ENCODE results near the gene FBXO24. TPM values are rescaled to one million over a fixed set of nuclear protein-coding genes. Genes with fewer than 3 reads are reported as not detected.

FBXO24 gene
- total and polyA plus RNA-seq, 2 of the 8 experiments (the other 6 are each of a cell fraction or from before 2014, with no cell fraction given) = 0.35 to 0.57 TPM

GRCh38 chr7:100613412-100614175 is 27.5 kb downstream of the FBXO24 start:
- no peak for FAIRE-seq
- Histone ChIP-seq H3K79me1 (ENCODE audit: low read depth, low read length) (no peaks in the 10 kb centered on the region), H2AFZ (ENCODE audit: low read length) (no peak overlapping the region), H3K14ac (ENCODE audit: insufficient read length) (no peak overlapping the region), H4K20me1 (replicated peaks in 1 of 2; ENCODE audit: control insufficient read depth in 1 of 2, insufficient read depth in 2 of 2, low read length in 2 of 2) (peaks cover 0 to 2% of the 10 kb centered on the region in 2 experiments), H2AK5ac (ENCODE audit: low read depth, low read length) (no peak overlapping the region), H3K23me2 (ENCODE audit: low read depth, low read length) (peaks cover 5% of the 10 kb centered on the region), H3K4me3 (ENCODE audit: extremely low read depth in 1 of 4, insufficient read depth in 2 of 4, low read depth in 3 of 4, low read length in 4 of 4) (peak overlapping the region in 1 of 4 experiments; percentile 75; a peak in 1 of 8 replicates), H2BK120ac (replicated peaks; ENCODE audit: low read depth, low read length) (no peak overlapping the region), H3K9me3 (ENCODE audit: insufficient read depth in 2 of 2, low read depth in 1 of 2, low read length in 1 of 2) (no peaks in the 10 kb centered on the region), H4K8ac (ENCODE audit: extremely low read depth, insufficient read depth, low read length) (no peak overlapping the region), H4K5ac (ENCODE audit: insufficient read length, low read depth, low read length) (no peak overlapping the region), H3K4me1 (replicated peaks in 1 of 4; ENCODE audit: control insufficient read depth in 3 of 4, insufficient read depth in 4 of 4, low read length in 3 of 4) (peaks cover 0 to 6% (median 2%) of the 10 kb centered on the region in 4 experiments; a peak in 3 of 7 replicates), H2BK15ac (ENCODE audit: low read length) (peak overlapping the region; percentile 33; the same call in 1 of the 2 replicates), H3K23ac (ENCODE audit: insufficient read length) (no peak overlapping the region), H2BK5ac (ENCODE audit: low read depth, low read length) (no peak overlapping the region), H3K4me2 (ENCODE audit: insufficient read depth in 1 of 2, low read depth in 2 of 2, low read length in 2 of 2) (peak overlapping the region; percentile 68 to 94; a peak in 3 of 4 replicates), H2BK12ac (ENCODE audit: low read depth, low read length) (no peak overlapping the region), H3K79me2 (ENCODE audit: control insufficient read depth in 1 of 2, insufficient read depth in 2 of 2, low read length in 2 of 2) (no peaks in the 10 kb centered on the region), H4K91ac (replicated peaks; ENCODE audit: insufficient read length, low read length) (no peak overlapping the region), H3K18ac (ENCODE audit: extremely low read depth, low read length) (no peak overlapping the region), H3K27me3 (replicated peaks in 1 of 4; ENCODE audit: control insufficient read depth in 3 of 4, extremely low read depth in 1 of 4, insufficient read depth in 3 of 4, low read length in 3 of 4) (no peaks in the 10 kb centered on the region; a peak in 1 of 7 replicates), H3K27ac (ENCODE audit: low read depth, low read length) (no peak overlapping the region), H3K36me3 (ENCODE audit: control insufficient read depth in 2 of 4, insufficient read depth in 4 of 4, low read length in 3 of 4) (no peaks in the 10 kb centered on the region), H3K9ac (replicated peaks in 1 of 4; ENCODE audit: extremely low read depth in 1 of 4, low read depth in 3 of 4, low read length in 3 of 4) (no peak overlapping the region; a peak in 1 of 7 replicates), H3K4ac (replicated peaks; ENCODE audit: insufficient read length, low read depth, low read length) (no peak overlapping the region), H3K56ac (replicated peaks; ENCODE audit: insufficient read length, low read depth, low read length) (no peak overlapping the region), H2BK20ac (ENCODE audit: low read length) (no peak overlapping the region)
- POLR2A ChIA-PET (ENCODE audit: partially characterized antibody) = interaction anchor here (1.1 to 2.4 kb wide), 6 partner anchors 9 to 215 kb away, joined by 3 to 19 read pairs (median 8); partner anchors contain the start of genes FBXO24, LRCH4 and PCOLCE
- TF ChIP-seq SIX5 (IDR thresholded peaks at IDR 0.05; ENCODE audit: low read depth, low read length) = no peak
- TF ChIP-seq EZH2 (IDR thresholded peaks at IDR 0.05; ENCODE audit: low read depth, low read length, severe bottlenecking) = no peak
- no peak for TF ChIP-seq ZNF274 (IDR thresholded peaks at IDR 0.05; ENCODE audit: borderline replicate concordance, extremely low read depth, low read length)
- no peak for TF ChIP-seq KDM5A (IDR thresholded peaks at IDR 0.05; ENCODE audit: low read length)
- TF ChIP-seq CTBP2 (IDR thresholded peaks at IDR 0.05; ENCODE audit: borderline replicate concordance, insufficient read depth, insufficient read length, low read length) = no peak
- TF ChIP-seq SUZ12 (IDR thresholded peaks at IDR 0.05; ENCODE audit: low read length) = no peak
- TF ChIP-seq POU5F1 (IDR thresholded peaks at IDR 0.05; ENCODE audit: low read depth, low read length) = no peak
- no peak for TF ChIP-seq PHF8 (conservative IDR thresholded peaks at IDR 0.05; ENCODE audit: low read depth, low read length)
- TF ChIP-seq SP2 (IDR thresholded peaks at IDR 0.05; ENCODE audit: low read length) = no peak
- CTCF ChIA-PET (ENCODE audit: partially characterized antibody) = interaction anchor here (0.9 to 8.8 kb wide), 34 partner anchors 8 to 186 kb away, joined by 3 to 73 read pairs (median 5); partner anchors contain the start of genes ACTL6B, EPO, GIGYF1 and POP7
- no peak for DNase-seq (ENCODE audit: low read depth in 1 of 2, low spot score in 2 of 2)
- 88% methylated on average over 13 of the region's 13 CpGs; no CpG with 5 or more reads in 1 of the 2 experiments for WGBS, 2 experiments (ENCODE audit: extremely low coverage in 1 of 2, insufficient coverage in 1 of 2, insufficient read length in 1 of 2, insufficient replicate concordance in 2 of 2, low coverage in 1 of 2, low lambda C conversion rate in 2 of 2, missing lambda C conversion rate in 1 of 2)

All from H1 (cell line).